GM10847 (cell line): Measurements from ENCODE around the gene KRTAP4-16.
"Not testable (repeated sequence)": the region's sequence is repeated elsewhere in the genome, so short reads cannot be mapped to it uniquely, and the experiment has no call there.

Source experiments
- POLR2A ChIP-seq: IDR thresholded peaks from 2 replicates; pipeline ENCODE4 v1.6.1; 2011; ENCODE audit not compliant: insufficient read length; ENCODE audit errors: extremely low read depth

Gene KRTAP4-16

DNA sequence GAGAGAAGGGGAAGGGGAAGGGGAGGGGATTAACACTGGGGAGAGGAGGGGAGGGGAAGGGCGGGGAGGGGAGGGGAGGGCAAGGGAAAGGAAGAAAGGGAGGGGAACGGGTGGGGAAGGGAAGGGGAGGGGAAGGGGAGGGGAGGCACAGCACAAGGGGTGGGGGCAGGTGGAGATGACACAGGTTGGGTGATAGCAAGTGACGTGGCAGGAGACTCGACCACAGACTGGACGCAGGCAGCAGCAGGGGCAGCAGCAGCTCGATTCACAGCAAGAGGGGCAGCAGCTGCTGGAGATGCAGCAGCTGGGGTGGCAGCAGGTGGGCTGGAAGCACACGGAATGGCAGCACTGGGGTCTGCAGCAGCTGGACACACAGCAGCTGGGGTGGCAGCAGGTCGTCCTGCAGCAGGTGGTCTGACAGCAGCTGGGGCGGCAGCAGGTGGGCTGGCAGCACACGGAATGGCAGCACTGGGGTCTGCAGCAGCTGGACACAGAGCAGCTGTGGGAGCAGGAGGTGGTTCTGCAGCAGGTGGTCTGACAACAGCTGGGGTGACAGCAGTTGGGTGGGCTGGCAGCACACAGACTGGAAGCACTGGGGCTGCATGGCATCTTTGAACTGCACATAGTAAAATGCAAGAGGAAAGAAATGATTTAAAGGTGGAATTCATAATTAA is at the start of gene KRTAP4-16:
KRTAP4-16 (minus strand) TSS at position 624 of the 674 bp plus-strand sequence; CDS start at position 624, 0 bp downstream.
- TF ChIP-seq POLR2A = no peak

DNA sequence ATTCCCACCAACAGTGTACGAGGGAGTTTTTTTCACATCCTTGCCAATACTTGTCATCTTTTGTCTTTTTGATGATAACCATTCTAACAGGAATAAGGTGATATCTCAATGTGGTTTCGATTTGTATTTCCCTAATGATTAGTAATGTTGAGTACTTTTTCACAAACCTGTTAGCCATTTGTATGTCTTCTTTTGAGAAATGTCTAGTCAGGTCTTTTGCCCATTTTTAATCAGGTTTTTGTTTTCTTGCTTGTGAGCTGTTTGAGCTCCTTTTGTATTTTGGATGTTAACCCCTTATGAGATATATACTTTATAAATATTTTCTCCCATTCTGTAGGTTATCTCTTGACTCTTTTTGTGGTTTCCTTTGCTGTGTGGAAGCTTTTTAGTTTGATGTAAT is 49.5 kb upstream of the KRTAP4-16 start:
- no peak for TF ChIP-seq POLR2A

GRCh38 chr17:41150026-41150425 is 48.0 kb upstream of the KRTAP4-16 start:
- no peak for TF ChIP-seq POLR2A

- TF ChIP-seq POLR2A = no peak
Measured at GRCh38 chr17:41149652-41149985, 47.6 kb upstream of the KRTAP4-16 start, which contains the start of gene KRTAP4-5. Gene KRTAP4-5 (minus strand): TSS chr17:41149825. CDS start chr17:41149767, 58 bp downstream.

DNA sequence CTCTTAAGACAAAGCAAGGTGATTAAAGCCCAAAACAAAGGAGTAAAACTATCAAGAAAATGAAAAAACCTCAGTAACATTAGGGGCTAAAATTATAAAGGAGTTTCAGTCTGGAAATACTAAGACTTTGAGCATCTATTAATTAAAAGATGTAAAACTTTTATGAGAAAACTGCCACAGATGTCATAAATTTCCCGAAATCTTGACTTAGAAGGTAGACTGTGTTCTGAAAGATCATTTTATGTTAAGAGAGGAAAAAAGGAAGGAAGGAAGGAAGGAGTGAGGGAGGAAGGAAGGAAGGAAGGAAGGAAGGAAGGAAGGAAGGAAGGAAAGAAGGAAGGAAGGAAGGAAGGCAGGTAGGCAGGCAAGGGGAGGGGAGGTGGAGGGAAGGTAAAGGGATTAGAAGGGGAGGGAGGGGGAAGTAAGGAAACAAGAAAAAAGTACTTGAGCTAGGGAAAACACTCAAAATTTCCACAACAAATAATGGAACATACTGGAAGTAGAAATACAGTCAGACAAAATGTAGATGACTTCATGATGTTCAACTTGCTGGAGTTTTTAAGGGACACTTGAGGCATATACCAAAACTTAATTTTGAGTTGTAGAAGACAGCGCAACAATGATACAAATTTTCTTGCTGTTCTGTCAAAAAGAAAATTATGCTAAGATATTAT is 45.7 kb upstream of the KRTAP4-16 start:
- no peak for TF ChIP-seq POLR2A

DNA sequence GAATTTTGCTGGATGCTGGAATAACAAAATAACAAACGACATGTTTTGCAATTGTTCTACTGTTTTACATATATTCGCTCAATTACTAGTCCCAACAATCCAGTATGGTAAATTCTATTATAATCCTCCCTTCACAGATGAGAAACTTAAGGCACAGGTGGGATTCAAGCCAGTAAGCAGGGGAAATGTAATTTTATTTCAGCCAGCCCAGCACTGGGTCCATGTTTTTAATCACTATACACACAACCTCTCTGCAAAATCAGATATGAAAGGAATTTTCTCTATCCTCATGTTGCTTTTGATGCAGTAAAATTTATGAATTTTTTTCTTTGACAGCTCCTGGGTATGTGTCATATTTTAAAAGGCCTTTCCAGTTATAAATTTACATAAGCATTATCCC is 43.3 kb upstream of the KRTAP4-16 start:
- TF ChIP-seq POLR2A = no peak

GRCh38 chr17:41144846-41145245 is 42.8 kb upstream of the KRTAP4-16 start:
- no peak for TF ChIP-seq POLR2A

DNA sequence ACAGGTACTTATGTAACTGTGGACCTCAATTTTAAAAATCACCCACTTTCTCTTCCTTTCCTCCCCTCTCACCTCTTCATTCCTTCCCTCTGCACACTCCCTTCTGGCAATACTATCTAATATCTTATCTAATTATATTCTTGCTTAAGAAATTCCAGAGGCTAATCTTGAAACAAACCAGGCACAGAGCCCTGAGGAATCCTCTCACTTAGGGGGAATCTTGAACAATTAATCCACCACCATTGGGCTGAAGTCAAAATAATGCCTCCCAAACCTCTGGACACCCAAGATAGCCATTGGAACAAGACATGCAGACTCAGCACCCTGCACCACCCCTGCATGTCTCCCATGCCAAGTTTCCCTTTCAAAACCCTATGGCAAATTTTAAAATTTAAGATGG is 39.4 kb upstream of the KRTAP4-16 start:
- no peak for TF ChIP-seq POLR2A

GRCh38 chr17:41140360-41141131 is 38.5 kb upstream of the KRTAP4-16 start, which contains the start of gene KRTAP4-6:
Gene KRTAP4-6 (minus strand): TSS chr17:41140544. CDS start chr17:41140487, 57 bp downstream.
- TF ChIP-seq POLR2A = no peak

DNA sequence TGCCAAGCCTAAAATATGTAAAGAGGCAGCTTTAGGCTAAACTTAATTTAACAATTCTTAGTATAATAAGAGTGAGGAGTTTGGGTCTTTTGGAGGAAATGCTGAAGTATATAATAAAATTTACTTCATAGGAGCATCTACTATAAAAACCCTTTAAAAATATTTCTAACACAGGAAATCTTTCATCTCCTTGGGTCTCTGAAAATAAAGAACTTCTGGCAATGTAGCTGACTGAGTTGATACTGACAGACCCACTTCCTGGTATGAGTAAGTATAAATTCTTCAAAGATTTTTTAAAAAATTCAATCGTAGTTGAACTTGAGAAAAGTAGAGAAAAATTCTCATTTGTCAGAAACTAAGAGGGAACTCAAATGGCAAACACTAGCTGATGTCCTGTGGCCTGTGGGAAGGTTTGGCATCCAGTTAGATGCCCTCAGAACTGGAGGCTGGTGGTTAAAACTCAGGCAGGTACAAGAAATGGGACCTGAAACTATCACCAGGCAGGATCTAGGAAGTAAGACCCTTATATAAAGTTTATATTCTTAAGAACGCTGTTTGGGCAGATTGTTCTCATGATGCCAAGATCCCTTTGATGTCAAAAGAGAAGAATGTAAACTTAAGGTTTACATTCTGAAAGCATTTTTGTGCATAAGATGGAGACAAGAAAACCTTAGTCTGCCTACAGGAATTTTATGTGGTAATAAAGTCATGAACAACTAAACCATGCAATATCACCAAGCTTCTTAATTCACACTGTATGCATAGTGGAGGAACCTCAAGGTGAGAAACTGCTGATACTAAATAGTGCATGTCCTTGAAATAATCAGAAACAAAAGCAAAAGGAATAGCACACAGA is 32.1 kb upstream of the KRTAP4-16 start:
- no peak for TF ChIP-seq POLR2A

DNA sequence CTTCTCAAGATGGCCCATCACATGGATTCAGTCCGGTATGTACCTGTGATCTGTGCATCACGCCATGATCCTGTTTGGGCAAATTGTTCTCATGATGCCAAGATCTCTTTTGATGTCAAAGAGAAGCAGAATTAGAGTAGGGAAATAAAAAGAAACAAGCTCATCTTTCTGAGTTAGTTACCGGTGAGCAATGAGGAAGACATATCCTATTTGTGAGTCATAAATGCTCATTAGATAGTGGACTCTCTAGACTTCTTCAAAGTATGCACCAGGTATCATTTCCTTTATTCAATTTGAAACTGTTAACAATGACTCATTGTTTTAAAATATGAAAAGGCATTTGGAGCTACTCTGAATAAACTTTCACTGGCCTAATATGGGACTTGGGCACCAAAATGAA is 30.0 kb upstream of the KRTAP4-16 start:
- no peak for TF ChIP-seq POLR2A

- TF ChIP-seq POLR2A = no peak
Measured at GRCh38 chr17:41127371-41127770, 25.4 kb upstream of the KRTAP4-16 start.

DNA sequence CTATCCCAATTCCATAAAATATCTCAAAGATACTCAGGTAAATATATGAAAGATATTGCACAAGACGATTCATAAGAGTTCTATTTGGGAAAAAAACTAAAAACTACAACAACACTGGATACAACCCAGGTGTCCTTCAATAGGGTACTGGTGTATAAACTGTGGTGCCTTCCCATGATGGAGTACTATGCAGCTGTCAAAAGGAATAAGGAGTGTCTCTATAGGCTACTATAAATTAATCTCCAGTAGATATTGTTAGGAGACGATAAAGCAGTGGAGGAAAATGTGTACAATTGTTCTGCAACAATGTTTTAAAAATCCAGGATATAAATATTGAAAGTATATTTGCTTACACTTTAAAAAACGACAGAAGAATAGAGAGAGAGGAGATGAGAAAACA is 24.4 kb upstream of the KRTAP4-16 start:
- TF ChIP-seq POLR2A = no peak

DNA sequence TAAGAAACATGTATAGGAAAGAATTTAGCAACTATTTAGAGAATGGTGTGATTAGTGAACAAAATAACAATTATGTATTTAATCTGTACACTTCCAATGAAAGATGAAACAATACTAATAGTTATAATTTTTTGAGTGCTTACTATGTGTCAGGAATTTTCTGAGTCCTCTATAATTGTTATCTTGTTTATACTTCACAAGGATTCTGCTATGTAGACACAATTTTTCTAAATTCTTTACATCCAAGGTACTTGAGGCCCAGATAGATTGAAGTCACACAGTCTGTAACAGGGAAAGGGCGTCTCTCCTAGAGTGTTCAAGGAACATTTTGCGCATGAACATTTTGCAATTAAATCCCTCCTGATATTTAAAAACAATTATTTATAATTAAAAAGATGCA is 23.1 kb upstream of the KRTAP4-16 start:
- TF ChIP-seq POLR2A = no peak

DNA sequence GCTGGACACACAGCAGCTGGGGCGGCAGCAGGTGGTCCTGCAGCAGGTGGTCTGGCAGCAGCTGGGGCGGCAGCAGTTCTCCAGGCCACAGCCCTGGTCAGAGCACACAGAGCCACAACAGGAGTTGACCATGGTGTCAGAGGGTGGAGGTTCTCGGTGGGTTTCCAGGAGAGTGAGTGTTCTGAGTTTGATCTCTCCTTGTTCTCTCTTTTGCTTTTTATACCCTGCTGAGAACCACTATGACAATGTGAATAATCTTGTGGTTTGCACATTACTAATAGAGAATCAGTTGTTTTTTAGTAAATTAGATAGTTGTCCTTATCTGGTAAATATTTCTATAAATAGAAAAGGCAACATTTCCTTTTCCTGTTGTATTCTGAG is 22.0 kb upstream of the KRTAP4-16 start, which contains the start of gene KRTAP4-12:
KRTAP4-12 (minus strand) TSS at position 192 of the 381 bp plus-strand sequence; CDS start at position 132, 60 bp downstream.
- not testable (repeated sequence) for TF ChIP-seq POLR2A
